WTC11 (cell line): Measurements from ENCODE around the gene MRTFB. TPM values are rescaled to one million over a fixed set of nuclear protein-coding genes. Genes with fewer than 3 reads are reported as not detected.

Experiments
- ATAC-seq: fragments of 200-7000 bp; cut with Tn5 transposase; 2 replicates; pipeline ENCODE4 v1.10.0; 2021; ENCODE audit warnings: mild to moderate bottlenecking, moderate library complexity
- CTCF ChIA-PET: fragments of 300-600 bp; sonication (Branson Sonifier 250); formaldehyde crosslinking; loops from one replicate; lab custom pipeline; 2021; ENCODE audit warnings: antibody characterized with exemption; lab: Charles Lee
- POLR2A ChIA-PET: fragments of 350-600 bp; sonication (Branson Sonifier 250); formaldehyde crosslinking; loops from one replicate; lab custom pipeline; 2021; ENCODE audit warnings: antibody characterized with exemption; lab: Charles Lee
- DNase-seq: peaks from one replicate; pipeline ENCODE4 v3.0.0; 2021; ENCODE audit warnings: low spot score
- H3K27ac Mint-ChIP-seq: 2 replicates; pipeline ENCODE4 v1.8.0; 2021; ENCODE audit warnings: mixed read lengths
- H3K27me3 Mint-ChIP-seq: 2 replicates; pipeline ENCODE4 v1.8.0; 2021; ENCODE audit warnings: low read depth, mild to moderate bottlenecking, moderate library complexity, mixed read lengths
- H3K36me3 Mint-ChIP-seq: 2 replicates; pipeline ENCODE4 v1.8.0; 2021; ENCODE audit warnings: mixed read lengths
- H3K4me1 Mint-ChIP-seq: 2 replicates; pipeline ENCODE4 v1.8.0; 2022; ENCODE audit warnings: mixed read lengths
- H3K4me3 Mint-ChIP-seq: 2 replicates; pipeline ENCODE4 v1.8.0; 2021; ENCODE audit warnings: mild to moderate bottlenecking, moderate library complexity, mixed read lengths
- H3K9me3 Mint-ChIP-seq: 2 replicates; pipeline ENCODE4 v1.8.0; 2021; ENCODE audit warnings: mixed read lengths
- ARID4B ChIP-seq: sonication (generic); formaldehyde crosslinking; IDR thresholded peaks from 2 replicates; pipeline ENCODE4 v1.8.0; 2023; ENCODE audit warnings: missing genetic modification reagents, mild to moderate bottlenecking, borderline replicate concordance
- EMX1 ChIP-seq: fragments of 250-450 bp; sonication (Bioruptor Pico); IDR thresholded peaks from 2 replicates; pipeline ENCODE4 v1.8.0; 2021; ENCODE audit warnings: mild to moderate bottlenecking
- IRF2 ChIP-seq: sonication (generic); formaldehyde crosslinking; IDR thresholded peaks from 2 replicates; pipeline ENCODE4 v1.8.0; 2022; ENCODE audit warnings: low read depth, missing genetic modification reagents, borderline replicate concordance
- NR3C1 ChIP-seq: sonication (generic); formaldehyde crosslinking; conservative IDR thresholded peaks from 2 replicates; pipeline ENCODE4 v1.8.1; 2023; ENCODE audit warnings: low read depth, mild to moderate bottlenecking, missing genetic modification reagents
- SMAD3 ChIP-seq: sonication (generic); formaldehyde crosslinking; IDR thresholded peaks from 2 replicates; pipeline ENCODE4 v1.8.0; 2022; ENCODE audit warnings: missing genetic modification reagents, mild to moderate bottlenecking, borderline replicate concordance
- ZNF121 ChIP-seq: sonication (generic); formaldehyde crosslinking; IDR thresholded peaks from 2 replicates; pipeline ENCODE4 v1.8.0; 2023; ENCODE audit warnings: missing genetic modification reagents
- ZNF263 ChIP-seq: sonication (generic); formaldehyde crosslinking; IDR thresholded peaks from 2 replicates; pipeline ENCODE4 v1.8.1; 2022; ENCODE audit warnings: low read depth, mild to moderate bottlenecking, moderate library complexity, missing genetic modification reagents
- ZNF416 ChIP-seq: fragments of 250-450 bp; sonication (Bioruptor Pico); IDR thresholded peaks from 2 replicates; pipeline ENCODE4 v1.9.0; 2021; ENCODE audit warnings: mild to moderate bottlenecking, inconsistent platforms
- ZNF423 ChIP-seq: fragments of 250-450 bp; sonication (Bioruptor Pico); IDR thresholded peaks from 2 replicates; pipeline ENCODE4 v2.1.2; 2022; ENCODE audit warnings: mild to moderate bottlenecking, moderate library complexity
- ZNF532 ChIP-seq: fragments of 250-450 bp; sonication (Bioruptor Pico); IDR thresholded peaks from 2 replicates; pipeline ENCODE4 v1.9.0; 2021; ENCODE audit warnings: mild to moderate bottlenecking, borderline replicate concordance
- ZNF671 ChIP-seq: fragments of 250-450 bp; sonication (Bioruptor Pico); IDR thresholded peaks from 2 replicates; pipeline ENCODE4 v1.8.0; 2021; ENCODE audit warnings: mild to moderate bottlenecking
- total RNA-seq: library from RNA; stranded (reverse); gene quantifications from 3 replicates; pipeline ENCODE4 v1.2.3, GENCODE V29; 2021
- TF ChIP-seq, protein P1 (sequence below): sonication (generic); formaldehyde crosslinking; IDR thresholded peaks from 2 replicates; pipeline ENCODE4 v1.8.1; 2022; ENCODE audit warnings: low read depth, missing genetic modification reagents, borderline replicate concordance
- TF ChIP-seq, protein P2 (sequence below): sonication (generic); formaldehyde crosslinking; IDR thresholded peaks from 2 replicates; pipeline ENCODE4 v1.8.1; 2022; ENCODE audit warnings: mild to moderate bottlenecking, missing genetic modification reagents, moderate library complexity, borderline replicate concordance
- TF ChIP-seq, protein P3 (sequence below): sonication (generic); formaldehyde crosslinking; IDR thresholded peaks from 2 replicates; pipeline ENCODE4 v1.8.0; 2022; ENCODE audit warnings: mild to moderate bottlenecking, missing genetic modification reagents
- TF ChIP-seq, protein P4 (sequence below): fragments of 250-450 bp; sonication (Bioruptor Pico); IDR thresholded peaks from 2 replicates; pipeline ENCODE4 v1.9.0; 2021; ENCODE audit warnings: mild to moderate bottlenecking
- TF ChIP-seq, protein P5 (sequence below): sonication (generic); formaldehyde crosslinking; IDR thresholded peaks from 2 replicates; pipeline ENCODE4 v1.8.1; 2022; ENCODE audit warnings: mild to moderate bottlenecking, moderate library complexity, missing genetic modification reagents
- TF ChIP-seq, protein P6 (sequence below): sonication (generic); formaldehyde crosslinking; IDR thresholded peaks from 2 replicates; pipeline ENCODE4 v1.8.1; 2023; ENCODE audit warnings: mild to moderate bottlenecking, missing genetic modification reagents

Gene MRTFB
- total RNA-seq, 1 experiment from 2014 or later = 30.8 TPM

GRCh38 chr16:14095883-14096551 is 24.9 kb downstream of the MRTFB start:
- Mint-ChIP-seq H3K4me1 (peaks cover 43% of the 10 kb centered on the region), H3K9me3 (no peaks in the 10 kb centered on the region), H3K27ac (peak overlapping the region; percentile 60; the same call in 1 of the 2 replicates), H3K27me3 (no peaks in the 10 kb centered on the region), H3K36me3 (no peaks in the 10 kb centered on the region), H3K4me3 (no peak overlapping the region)
- ChIA-PET POLR2A (no interaction called here), CTCF (interaction anchor here (0.7 to 1.3 kb wide), 3 partner anchors 90 to 176 kb away, joined by 3 to 4 read pairs (median 3); partner anchors contain the start of gene ERCC4)
- DNase-seq = no peak
- ATAC-seq = no peak
- TF ChIP-seq, protein P1, sequence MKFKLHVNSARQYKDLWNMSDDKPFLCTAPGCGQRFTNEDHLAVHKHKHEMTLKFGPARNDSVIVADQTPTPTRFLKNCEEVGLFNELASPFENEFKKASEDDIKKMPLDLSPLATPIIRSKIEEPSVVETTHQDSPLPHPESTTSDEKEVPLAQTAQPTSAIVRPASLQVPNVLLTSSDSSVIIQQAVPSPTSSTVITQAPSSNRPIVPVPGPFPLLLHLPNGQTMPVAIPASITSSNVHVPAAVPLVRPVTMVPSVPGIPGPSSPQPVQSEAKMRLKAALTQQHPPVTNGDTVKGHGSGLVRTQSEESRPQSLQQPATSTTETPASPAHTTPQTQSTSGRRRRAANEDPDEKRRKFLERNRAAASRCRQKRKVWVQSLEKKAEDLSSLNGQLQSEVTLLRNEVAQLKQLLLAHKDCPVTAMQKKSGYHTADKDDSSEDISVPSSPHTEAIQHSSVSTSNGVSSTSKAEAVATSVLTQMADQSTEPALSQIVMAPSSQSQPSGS (CRISPR knock-in tag) = no peak
- no peak for TF ChIP-seq ARID4B (CRISPR knock-in tag)
- TF ChIP-seq ZNF263 = no peak
- TF ChIP-seq, protein P2, sequence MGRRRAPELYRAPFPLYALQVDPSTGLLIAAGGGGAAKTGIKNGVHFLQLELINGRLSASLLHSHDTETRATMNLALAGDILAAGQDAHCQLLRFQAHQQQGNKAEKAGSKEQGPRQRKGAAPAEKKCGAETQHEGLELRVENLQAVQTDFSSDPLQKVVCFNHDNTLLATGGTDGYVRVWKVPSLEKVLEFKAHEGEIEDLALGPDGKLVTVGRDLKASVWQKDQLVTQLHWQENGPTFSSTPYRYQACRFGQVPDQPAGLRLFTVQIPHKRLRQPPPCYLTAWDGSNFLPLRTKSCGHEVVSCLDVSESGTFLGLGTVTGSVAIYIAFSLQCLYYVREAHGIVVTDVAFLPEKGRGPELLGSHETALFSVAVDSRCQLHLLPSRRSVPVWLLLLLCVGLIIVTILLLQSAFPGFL = no peak
- no peak for TF ChIP-seq SMAD3 (CRISPR knock-in tag)
- no peak for TF ChIP-seq EMX1 (CRISPR knock-in tag)
- no peak for TF ChIP-seq ZNF532 (CRISPR knock-in tag)
- TF ChIP-seq ZNF671 (CRISPR knock-in tag) = no peak
- TF ChIP-seq NR3C1 (CRISPR knock-in tag) = no peak
- TF ChIP-seq, protein P3, sequence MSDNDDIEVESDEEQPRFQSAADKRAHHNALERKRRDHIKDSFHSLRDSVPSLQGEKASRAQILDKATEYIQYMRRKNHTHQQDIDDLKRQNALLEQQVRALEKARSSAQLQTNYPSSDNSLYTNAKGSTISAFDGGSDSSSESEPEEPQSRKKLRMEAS (CRISPR knock-in tag) = no peak
- TF ChIP-seq, protein P4, sequence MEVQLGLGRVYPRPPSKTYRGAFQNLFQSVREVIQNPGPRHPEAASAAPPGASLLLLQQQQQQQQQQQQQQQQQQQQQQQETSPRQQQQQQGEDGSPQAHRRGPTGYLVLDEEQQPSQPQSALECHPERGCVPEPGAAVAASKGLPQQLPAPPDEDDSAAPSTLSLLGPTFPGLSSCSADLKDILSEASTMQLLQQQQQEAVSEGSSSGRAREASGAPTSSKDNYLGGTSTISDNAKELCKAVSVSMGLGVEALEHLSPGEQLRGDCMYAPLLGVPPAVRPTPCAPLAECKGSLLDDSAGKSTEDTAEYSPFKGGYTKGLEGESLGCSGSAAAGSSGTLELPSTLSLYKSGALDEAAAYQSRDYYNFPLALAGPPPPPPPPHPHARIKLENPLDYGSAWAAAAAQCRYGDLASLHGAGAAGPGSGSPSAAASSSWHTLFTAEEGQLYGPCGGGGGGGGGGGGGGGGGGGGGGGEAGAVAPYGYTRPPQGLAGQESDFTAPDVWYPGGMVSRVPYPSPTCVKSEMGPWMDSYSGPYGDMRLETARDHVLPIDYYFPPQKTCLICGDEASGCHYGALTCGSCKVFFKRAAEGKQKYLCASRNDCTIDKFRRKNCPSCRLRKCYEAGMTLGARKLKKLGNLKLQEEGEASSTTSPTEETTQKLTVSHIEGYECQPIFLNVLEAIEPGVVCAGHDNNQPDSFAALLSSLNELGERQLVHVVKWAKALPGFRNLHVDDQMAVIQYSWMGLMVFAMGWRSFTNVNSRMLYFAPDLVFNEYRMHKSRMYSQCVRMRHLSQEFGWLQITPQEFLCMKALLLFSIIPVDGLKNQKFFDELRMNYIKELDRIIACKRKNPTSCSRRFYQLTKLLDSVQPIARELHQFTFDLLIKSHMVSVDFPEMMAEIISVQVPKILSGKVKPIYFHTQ (CRISPR knock-in tag) = no peak
- TF ChIP-seq, protein P5, sequence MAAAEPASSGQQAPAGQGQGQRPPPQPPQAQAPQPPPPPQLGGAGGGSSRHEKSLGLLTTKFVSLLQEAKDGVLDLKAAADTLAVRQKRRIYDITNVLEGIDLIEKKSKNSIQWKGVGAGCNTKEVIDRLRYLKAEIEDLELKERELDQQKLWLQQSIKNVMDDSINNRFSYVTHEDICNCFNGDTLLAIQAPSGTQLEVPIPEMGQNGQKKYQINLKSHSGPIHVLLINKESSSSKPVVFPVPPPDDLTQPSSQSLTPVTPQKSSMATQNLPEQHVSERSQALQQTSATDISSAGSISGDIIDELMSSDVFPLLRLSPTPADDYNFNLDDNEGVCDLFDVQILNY = no peak
- no peak for TF ChIP-seq IRF2 (CRISPR knock-in tag)
- no peak for TF ChIP-seq ZNF423 (CRISPR knock-in tag)
- no peak for TF ChIP-seq ZNF416
- no peak for TF ChIP-seq ZNF121 (CRISPR knock-in tag)
- TF ChIP-seq, protein P6, sequence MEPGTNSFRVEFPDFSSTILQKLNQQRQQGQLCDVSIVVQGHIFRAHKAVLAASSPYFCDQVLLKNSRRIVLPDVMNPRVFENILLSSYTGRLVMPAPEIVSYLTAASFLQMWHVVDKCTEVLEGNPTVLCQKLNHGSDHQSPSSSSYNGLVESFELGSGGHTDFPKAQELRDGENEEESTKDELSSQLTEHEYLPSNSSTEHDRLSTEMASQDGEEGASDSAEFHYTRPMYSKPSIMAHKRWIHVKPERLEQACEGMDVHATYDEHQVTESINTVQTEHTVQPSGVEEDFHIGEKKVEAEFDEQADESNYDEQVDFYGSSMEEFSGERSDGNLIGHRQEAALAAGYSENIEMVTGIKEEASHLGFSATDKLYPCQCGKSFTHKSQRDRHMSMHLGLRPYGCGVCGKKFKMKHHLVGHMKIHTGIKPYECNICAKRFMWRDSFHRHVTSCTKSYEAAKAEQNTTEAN (CRISPR knock-in tag) = no peak
